GM12874 (cell line): ENCODE results near the gene ZNF438.

Source experiments
- TF ChIP-seq, protein P1 (sequence below): IDR thresholded peaks from 2 replicates; pipeline ENCODE4 v1.5.1; 2011; ENCODE audit warnings: low read depth, mild to moderate bottlenecking, control low read depth, low read length, moderate library complexity; ENCODE audit not compliant: insufficient read depth

Gene ZNF438

DNA sequence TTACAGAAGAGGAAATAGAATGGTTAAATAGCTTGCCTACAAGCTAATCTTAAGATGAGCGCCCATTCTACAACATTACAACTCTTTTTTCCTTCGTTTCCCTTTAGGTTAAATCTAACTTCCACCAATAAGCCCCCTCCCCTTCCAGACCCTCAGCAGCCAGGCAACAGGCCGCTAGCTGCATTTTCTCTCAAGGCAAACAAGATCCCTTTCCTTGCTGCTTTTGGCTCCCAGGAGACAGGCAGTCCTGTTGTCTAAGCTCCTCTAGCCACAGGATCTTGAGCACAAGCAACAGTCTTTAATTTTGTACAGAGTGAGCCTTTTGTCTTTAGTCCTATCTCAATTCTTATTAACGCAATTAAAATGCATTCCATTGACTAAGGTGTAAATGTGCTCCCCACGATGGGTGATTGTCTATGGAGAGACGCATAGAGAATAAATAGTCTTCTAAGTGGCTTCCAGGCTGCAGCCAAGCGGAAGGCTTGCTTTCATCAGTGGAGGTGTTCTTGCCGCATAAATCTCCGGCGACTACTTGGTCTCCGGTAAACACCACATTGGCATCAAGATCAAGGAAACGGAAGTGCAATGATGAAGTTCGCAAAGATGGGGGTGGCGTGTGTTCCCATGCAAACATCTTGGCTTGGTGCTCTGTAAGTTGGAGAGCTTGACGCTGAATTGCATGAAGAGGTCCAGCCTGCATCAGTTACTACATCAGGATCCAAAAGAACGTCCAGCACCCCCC lies 220.2 kb downstream of the ZNF438 start:
- TF ChIP-seq, protein P1, sequence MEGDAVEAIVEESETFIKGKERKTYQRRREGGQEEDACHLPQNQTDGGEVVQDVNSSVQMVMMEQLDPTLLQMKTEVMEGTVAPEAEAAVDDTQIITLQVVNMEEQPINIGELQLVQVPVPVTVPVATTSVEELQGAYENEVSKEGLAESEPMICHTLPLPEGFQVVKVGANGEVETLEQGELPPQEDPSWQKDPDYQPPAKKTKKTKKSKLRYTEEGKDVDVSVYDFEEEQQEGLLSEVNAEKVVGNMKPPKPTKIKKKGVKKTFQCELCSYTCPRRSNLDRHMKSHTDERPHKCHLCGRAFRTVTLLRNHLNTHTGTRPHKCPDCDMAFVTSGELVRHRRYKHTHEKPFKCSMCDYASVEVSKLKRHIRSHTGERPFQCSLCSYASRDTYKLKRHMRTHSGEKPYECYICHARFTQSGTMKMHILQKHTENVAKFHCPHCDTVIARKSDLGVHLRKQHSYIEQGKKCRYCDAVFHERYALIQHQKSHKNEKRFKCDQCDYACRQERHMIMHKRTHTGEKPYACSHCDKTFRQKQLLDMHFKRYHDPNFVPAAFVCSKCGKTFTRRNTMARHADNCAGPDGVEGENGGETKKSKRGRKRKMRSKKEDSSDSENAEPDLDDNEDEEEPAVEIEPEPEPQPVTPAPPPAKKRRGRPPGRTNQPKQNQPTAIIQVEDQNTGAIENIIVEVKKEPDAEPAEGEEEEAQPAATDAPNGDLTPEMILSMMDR, result no peak

DNA sequence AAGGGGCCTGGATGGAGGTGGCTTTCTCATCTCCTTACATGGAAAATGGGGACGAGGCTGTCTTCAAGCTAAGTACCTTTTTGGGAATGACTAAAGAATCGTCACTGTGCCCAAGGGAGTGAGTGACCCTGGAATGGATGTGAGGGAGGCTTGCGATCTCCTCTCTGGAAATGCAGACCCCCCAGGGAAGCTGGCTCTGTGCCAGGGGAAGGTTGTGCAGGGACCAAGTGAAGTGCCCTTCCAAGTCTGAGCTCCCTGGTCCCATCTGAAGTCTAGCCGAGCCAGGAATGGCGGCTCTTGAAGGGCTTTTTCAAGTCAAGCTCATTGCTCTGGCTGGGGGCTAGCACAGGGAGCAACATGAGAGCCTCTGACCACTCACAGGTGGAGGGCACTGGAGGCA lies 221.2 kb downstream of the ZNF438 start:
- TF ChIP-seq, protein P1, result no peak

DNA sequence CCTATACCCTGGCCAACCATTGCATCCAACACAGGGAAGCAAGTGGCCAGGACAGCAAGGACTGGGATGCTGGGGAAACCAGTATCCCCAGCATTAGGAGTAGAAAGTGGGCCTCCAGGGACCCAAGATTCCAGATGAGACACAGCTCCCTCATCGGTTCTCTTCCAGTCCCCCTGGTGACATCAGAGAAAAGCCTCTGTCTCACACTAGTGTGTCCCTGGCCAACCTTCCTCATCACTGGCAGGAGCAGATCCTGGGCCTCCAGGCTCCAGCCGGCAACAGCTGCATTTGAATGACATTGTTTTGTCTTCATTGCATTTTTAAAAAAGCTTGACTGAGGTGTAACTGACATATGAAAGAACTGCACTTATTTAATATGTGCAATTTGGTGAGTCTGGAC lies 224.8 kb downstream of the ZNF438 start:
- TF ChIP-seq, protein P1, result no peak

DNA sequence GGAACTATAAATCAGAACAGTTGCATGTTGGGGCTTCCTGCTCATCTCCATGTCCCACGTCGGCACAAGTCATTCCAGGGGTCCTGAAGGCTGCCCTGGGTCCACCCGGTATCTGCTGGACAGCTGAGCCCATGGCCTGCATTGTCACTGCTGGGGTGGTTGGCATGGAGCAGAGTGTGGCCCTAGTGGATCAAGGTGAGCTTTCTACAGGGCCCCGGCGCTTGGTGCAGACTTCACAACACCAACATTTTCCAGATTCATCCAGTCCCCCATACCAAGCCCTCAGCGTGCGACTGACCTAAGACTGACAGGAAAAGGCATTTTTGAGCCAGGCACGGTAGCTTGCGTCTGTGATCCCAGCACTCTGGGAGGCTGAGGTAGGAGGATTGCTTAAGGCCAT lies 226.6 kb downstream of the ZNF438 start:
- TF ChIP-seq, protein P1, result no peak

DNA sequence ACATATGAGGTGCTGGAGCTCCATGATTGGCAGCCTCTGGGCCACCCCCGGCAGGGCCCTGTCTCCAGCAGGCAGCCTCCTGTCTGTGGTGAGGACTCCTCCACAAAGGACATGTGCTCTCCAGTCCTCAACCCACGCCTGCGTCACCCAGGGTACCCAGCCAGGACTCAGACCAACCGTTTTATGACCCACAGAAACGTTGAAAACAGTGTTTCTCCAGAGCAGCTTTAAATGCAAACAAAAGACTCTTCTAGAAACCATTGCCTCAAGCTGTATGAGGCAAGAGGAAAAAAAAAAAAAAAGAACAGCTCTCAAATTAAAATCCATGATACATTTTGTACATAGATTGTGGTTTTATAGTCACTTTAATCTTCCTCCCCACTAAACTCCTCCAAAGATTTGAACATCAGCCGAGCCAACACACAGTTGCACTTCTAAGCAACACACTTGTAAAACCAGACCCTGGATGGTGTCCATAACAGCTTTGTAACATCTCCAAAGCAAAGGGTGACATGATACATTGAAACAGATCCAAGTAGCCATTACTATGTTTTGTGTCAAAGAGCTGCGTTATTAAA lies 227.1 kb downstream of the ZNF438 start:
- TF ChIP-seq, protein P1, result no peak

DNA sequence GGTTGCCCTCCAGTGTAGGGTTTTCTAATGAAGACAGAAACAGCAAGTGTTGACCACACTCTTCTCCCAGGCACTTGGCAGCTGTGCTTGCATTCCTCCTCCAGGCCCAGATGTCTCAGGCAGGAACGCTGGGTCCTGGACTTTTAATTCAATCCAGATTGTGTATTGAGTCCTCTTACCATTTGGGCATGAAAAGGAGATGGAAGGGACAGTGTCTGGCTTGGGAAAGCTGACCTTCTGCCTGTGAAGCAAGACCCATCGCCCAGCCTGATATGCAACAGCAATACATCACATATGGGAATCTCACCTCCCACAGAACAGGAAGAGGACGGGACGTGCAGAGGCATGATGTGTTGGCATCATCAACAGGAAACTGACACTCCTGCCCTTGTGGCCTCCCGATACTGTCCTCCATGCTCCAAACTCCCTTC lies 227.8 kb downstream of the ZNF438 start:
- TF ChIP-seq, protein P1, result no peak

DNA sequence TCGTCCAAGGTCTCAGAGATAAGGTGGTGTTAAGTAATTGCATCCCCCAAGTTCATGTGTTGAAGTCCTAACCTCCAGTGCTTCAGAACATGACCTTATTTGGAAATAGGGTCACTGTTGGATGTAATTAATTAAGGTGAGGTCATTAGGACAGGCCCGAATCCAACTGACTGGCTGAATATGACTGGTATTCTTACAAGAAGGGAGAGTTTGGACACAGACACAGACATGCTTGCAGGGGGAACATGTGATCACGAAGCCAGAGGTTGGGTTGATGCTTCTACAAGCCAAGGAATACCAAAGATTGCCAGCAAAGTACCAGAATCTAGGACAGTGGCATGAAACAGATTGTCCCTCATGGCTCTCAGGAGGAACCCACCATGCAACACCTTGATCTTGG lies 228.6 kb downstream of the ZNF438 start:
- TF ChIP-seq, protein P1, result no peak
